OCI-LY3 (cell line): ENCODE measurements around the gene SEMA6A.
A peak's percentile ranks its signal among the peaks of the same experiment; 100 is the strongest.

ENCODE experiments used
- H2AFZ ChIP-seq: fragments of 200-600, 300-600 bp; shearing (Covaris generic); 2 replicates; pipeline ENCODE4 v1.6.0; 2014; ENCODE audit warnings: antibody characterized with exemption, low read depth, low read length
- H3K27ac ChIP-seq: fragments of 200-600, 300-600 bp; sonication (generic); 2 replicates; pipeline ENCODE4 v1.5.1; 2014; ENCODE audit warnings: mild to moderate bottlenecking, low read length, moderate library complexity, mixed read lengths
- H3K27me3 ChIP-seq: fragments of 200-600, 300-600 bp; sonication (generic); 2 replicates; pipeline ENCODE4 v1.6.1; 2014; ENCODE audit warnings: low read depth, low read length, mixed read lengths
- H3K36me3 ChIP-seq: fragments of 200-600, 300-600 bp; sonication (generic); replicated peaks from 2 replicates; pipeline ENCODE3; 2014; ENCODE audit warnings: low read depth, low read length, mixed read lengths
- H3K4me1 ChIP-seq: fragments of 300-600, 200-600 bp; sonication (generic); 2 replicates; pipeline ENCODE4 v1.6.1; 2014; ENCODE audit warnings: low read length, mixed read lengths
- H3K4me2 ChIP-seq: fragments of 200-600, 300-600 bp; sonication (generic); 2 replicates; pipeline ENCODE4 v1.6.1; 2014; ENCODE audit warnings: low read length, mixed read lengths
- H3K4me3 ChIP-seq: fragments of 300-600, 200-600 bp; sonication (generic); 2 replicates; pipeline ENCODE4 v1.5.1; 2014; ENCODE audit warnings: antibody characterized with exemption, mild to moderate bottlenecking, low read length, moderate library complexity
- H3K79me2 ChIP-seq: fragments of 300-600, 200-600 bp; shearing (Covaris generic); 2 replicates; pipeline ENCODE4 v1.6.1; 2014; ENCODE audit warnings: mild to moderate bottlenecking, low read length, mixed read lengths
- H3K9ac ChIP-seq: fragments of 300-600, 200-600 bp; shearing (Covaris generic); 2 replicates; pipeline ENCODE4 v1.6.0; 2014; ENCODE audit warnings: mild to moderate bottlenecking, low read length, moderate library complexity
- H3K9me3 ChIP-seq: fragments of 200-600, 300-600 bp; shearing (Covaris generic); 2 replicates; pipeline ENCODE4 v1.6.1; 2014; ENCODE audit warnings: low read length, mixed read lengths; ENCODE audit not compliant: insufficient read depth
- H4K20me1 ChIP-seq: fragments of 200-600, 300-600 bp; sonication (generic); 2 replicates; pipeline ENCODE4 v1.6.1; 2016; ENCODE audit warnings: low read length, mixed read lengths; ENCODE audit not compliant: insufficient read depth
- EZH2phosphoT487 ChIP-seq: fragments of 200-600 bp; shearing (Covaris generic); IDR thresholded peaks from 2 replicates; pipeline ENCODE4 v1.6.1; 2018; ENCODE audit warnings: antibody characterized with exemption, mixed run types, low read depth
- TF ChIP-seq, protein P1 (sequence below): fragments of 200-600, 300-600 bp; sonication (generic); IDR thresholded peaks from 2 replicates; pipeline ENCODE4 v1.5.1; 2014; ENCODE audit warnings: antibody characterized with exemption, low read length, low read depth

Gene SEMA6A

DNA sequence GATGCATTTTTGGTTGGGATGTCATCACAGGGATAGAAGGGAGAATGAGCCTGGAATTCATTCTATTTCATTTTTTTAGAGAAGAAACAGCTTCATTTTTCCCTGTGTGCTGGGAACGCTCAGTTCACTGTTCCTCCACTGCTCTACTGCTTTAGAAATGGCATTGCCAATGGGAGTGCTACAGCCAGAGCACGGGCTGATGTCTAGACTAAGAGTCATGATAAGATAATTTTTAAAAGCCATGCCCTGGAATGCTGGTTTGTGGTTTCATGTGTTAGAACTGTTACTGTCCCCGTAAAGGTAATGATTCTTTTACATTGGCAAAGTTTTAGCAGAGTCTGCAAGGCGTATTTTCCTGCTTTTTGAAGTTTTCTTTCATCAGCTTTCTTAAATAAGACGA lies 119.6 kb downstream of the SEMA6A start:
- peaks cover 14% of the 10 kb centered on the region for H3K4me1 ChIP-seq
- H3K79me2 ChIP-seq = no peaks in the 10 kb centered on the region
- H3K9ac ChIP-seq = no peak overlapping the region
- no peak overlapping the region for H2AFZ ChIP-seq
- no peaks in the 10 kb centered on the region for H4K20me1 ChIP-seq
- no peaks in the 10 kb centered on the region for H3K27me3 ChIP-seq
- no peaks in the 10 kb centered on the region for H3K9me3 ChIP-seq
- TF ChIP-seq, protein P1, sequence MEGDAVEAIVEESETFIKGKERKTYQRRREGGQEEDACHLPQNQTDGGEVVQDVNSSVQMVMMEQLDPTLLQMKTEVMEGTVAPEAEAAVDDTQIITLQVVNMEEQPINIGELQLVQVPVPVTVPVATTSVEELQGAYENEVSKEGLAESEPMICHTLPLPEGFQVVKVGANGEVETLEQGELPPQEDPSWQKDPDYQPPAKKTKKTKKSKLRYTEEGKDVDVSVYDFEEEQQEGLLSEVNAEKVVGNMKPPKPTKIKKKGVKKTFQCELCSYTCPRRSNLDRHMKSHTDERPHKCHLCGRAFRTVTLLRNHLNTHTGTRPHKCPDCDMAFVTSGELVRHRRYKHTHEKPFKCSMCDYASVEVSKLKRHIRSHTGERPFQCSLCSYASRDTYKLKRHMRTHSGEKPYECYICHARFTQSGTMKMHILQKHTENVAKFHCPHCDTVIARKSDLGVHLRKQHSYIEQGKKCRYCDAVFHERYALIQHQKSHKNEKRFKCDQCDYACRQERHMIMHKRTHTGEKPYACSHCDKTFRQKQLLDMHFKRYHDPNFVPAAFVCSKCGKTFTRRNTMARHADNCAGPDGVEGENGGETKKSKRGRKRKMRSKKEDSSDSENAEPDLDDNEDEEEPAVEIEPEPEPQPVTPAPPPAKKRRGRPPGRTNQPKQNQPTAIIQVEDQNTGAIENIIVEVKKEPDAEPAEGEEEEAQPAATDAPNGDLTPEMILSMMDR = no peak
- TF ChIP-seq EZH2phosphoT487 = no peak
- H3K27ac ChIP-seq = no peak overlapping the region
- H3K4me2 ChIP-seq = peak overlapping the region; percentile 70
- H3K36me3 ChIP-seq = no peaks in the 10 kb centered on the region
- H3K4me3 ChIP-seq = no peak overlapping the region

DNA sequence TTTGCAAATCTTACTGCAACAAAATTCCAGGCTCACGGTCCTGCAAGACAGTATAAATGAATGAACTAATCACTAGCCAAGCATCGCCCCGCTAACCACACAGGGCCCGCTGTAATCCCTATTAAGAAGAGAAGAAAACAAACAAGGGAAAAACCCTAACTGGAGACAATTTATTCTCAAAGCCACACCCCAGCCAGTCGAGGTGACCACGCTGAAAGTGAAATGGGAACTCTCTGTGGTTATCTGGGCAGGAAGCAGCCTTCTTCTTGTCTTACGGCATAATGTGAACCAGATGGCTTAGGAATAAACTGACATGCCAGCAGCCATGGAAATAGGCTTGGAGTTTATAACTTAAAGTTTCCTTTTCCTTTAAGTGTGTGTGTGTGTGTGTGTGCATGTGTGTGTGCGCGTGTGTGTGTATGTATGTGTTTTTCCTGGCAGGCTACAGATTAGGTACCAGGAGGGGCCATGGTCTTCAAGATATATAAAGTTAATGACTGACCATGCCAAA lies 120.2 kb downstream of the SEMA6A start:
- Histone ChIP-seq H3K4me2 (peak overlapping the region; percentile 70), H3K27me3 (no peaks in the 10 kb centered on the region), H3K4me1 (peaks cover 14% of the 10 kb centered on the region), H3K79me2 (no peaks in the 10 kb centered on the region), H4K20me1 (no peaks in the 10 kb centered on the region), H3K36me3 (no peaks in the 10 kb centered on the region), H3K9me3 (no peaks in the 10 kb centered on the region), H3K27ac (no peak overlapping the region), H3K9ac (no peak overlapping the region), H3K4me3 (peak overlapping the region; percentile 34), H2AFZ (no peak overlapping the region)
- TF ChIP-seq EZH2phosphoT487 = no peak
- TF ChIP-seq, protein P1 = no peak

DNA sequence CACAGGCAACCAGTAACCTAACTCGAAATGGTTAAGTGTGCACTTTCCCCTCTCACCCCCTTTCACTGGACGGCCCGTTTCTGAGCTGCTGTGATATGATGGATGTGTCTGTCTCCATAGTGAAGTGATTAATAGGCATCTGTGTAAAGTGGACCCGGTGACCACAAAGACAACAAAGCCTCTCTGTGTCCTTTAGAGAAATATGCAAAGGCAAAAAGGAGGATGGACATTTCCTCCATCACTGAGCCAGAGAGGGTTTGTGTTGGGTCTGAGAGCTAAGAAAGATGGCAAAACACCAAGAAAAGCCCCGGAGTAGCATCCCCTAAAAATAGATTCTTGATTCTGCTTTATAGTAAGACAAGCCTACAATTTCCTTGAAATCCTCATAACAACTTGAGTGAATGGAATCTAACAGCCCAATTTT lies 120.6 kb downstream of the SEMA6A start:
- H3K4me3 ChIP-seq = peak overlapping the region; percentile 34; the same call in 1 of the 2 replicates
- TF ChIP-seq, protein P1 = no peak
- no peak for TF ChIP-seq EZH2phosphoT487
- no peaks in the 10 kb centered on the region for H3K27me3 ChIP-seq
- no peaks in the 10 kb centered on the region for H4K20me1 ChIP-seq
- H3K9me3 ChIP-seq = no peaks in the 10 kb centered on the region
- no peaks in the 10 kb centered on the region for H3K36me3 ChIP-seq
- H3K4me2 ChIP-seq = peak overlapping the region; percentile 70
- no peak overlapping the region for H2AFZ ChIP-seq
- no peak overlapping the region for H3K27ac ChIP-seq
- H3K9ac ChIP-seq = no peak overlapping the region
- H3K4me1 ChIP-seq = peaks cover 14% of the 10 kb centered on the region
- H3K79me2 ChIP-seq = no peaks in the 10 kb centered on the region

DNA sequence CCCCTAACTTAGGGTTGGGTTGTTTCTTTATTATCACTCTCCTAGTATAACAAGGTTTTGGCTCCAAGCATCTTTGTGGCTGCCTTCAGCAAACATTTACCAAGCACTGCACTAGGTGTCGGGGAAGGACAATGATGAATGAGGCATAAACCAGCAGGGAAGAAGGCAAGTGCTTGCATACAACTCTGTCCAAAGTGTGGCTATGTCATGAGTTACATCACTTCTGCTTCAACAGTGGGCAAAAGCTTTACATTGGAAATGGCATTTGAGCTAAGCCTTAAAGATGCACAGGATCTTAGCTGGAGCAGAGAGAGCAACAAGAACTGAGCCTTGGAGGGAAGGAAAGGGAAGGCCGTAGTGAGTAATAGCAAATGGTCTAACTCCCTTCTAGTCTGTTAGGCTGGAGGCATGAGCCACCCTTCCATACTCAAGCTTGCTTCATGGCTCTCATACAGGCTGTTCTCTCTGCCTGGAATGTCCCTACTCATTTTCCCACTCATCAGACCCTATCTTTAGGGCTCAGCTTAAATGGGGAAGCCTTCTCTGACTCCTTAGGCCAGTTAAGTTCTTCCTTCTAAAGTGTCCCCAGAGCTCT lies 121.8 kb downstream of the SEMA6A start:
- TF ChIP-seq, protein P1 = no peak
- TF ChIP-seq EZH2phosphoT487 = no peak
- Histone ChIP-seq H3K27ac (no peak overlapping the region), H3K79me2 (no peaks in the 10 kb centered on the region), H3K4me2 (no peak overlapping the region), H3K9me3 (no peaks in the 10 kb centered on the region), H3K4me3 (no peak overlapping the region), H4K20me1 (no peaks in the 10 kb centered on the region), H3K27me3 (no peaks in the 10 kb centered on the region), H3K36me3 (no peaks in the 10 kb centered on the region), H2AFZ (no peak overlapping the region), H3K9ac (no peak overlapping the region), H3K4me1 (peaks cover 14% of the 10 kb centered on the region)
